ENCODE data around the gene CCDC197.

CCDC197 gene

GRCh38 chr14:94036313-94037167, 39.4 kb downstream of the CCDC197 start:
- Histone ChIP-seq H3K4me3 (no peak overlapping the region), H3K27ac (no peak overlapping the region)

GRCh38 chr14:94037954-94038353, 40.9 kb downstream of the CCDC197 start:
- H3K27ac ChIP-seq: no peak overlapping the region
- no peak overlapping the region for H3K4me3 ChIP-seq

GRCh38 chr14:94038510-94038909, 41.4 kb downstream of the CCDC197 start:
- Histone ChIP-seq H3K4me3 (no peak overlapping the region), H3K27ac (no peak overlapping the region)

GRCh38 chr14:94038921-94039629, 42.0 kb downstream of the CCDC197 start:
- Histone ChIP-seq H3K27ac (no peak overlapping the region), H3K4me3 (no peak overlapping the region)

GRCh38 chr14:94040247-94040646, 43.1 kb downstream of the CCDC197 start:
- Histone ChIP-seq H3K27ac (no peak overlapping the region), H3K4me3 (no peak overlapping the region)

GRCh38 chr14:94040796-94041195, 43.7 kb downstream of the CCDC197 start:
- Histone ChIP-seq H3K27ac (no peak overlapping the region), H3K4me3 (no peak overlapping the region)

- Histone ChIP-seq H3K4me3 (no peak overlapping the region), H3K27ac (peak overlapping the region in 1 of 21 experiments; percentile 22)
Measured at GRCh38 chr14:94041551-94042346, 44.6 kb downstream of the CCDC197 start.

- H3K27ac ChIP-seq: peak overlapping the region in 1 of 21 experiments; percentile 22
- no peak overlapping the region for H3K4me3 ChIP-seq
Measured at GRCh38 chr14:94042433-94043091, 45.5 kb downstream of the CCDC197 start.

GRCh38 chr14:94043111-94043755, 46.1 kb downstream of the CCDC197 start:
- no peak overlapping the region for H3K27ac ChIP-seq
- no peak overlapping the region for H3K4me3 ChIP-seq

GRCh38 chr14:94043756-94044475, 46.8 kb downstream of the CCDC197 start:
- no peak overlapping the region for H3K27ac ChIP-seq
- no peak overlapping the region for H3K4me3 ChIP-seq

GRCh38 chr14:94044476-94045091, 47.5 kb downstream of the CCDC197 start:
- Histone ChIP-seq H3K27ac (no peak overlapping the region), H3K4me3 (no peak overlapping the region)

GRCh38 chr14:94045101-94045500, 48.0 kb downstream of the CCDC197 start:
- Histone ChIP-seq H3K4me3 (no peak overlapping the region), H3K27ac (no peak overlapping the region)

- Histone ChIP-seq H3K4me3 (no peak overlapping the region), H3K27ac (no peak overlapping the region)
Measured at GRCh38 chr14:94045563-94046345, 48.7 kb downstream of the CCDC197 start.

- no peak overlapping the region for H3K4me3 ChIP-seq
- no peak overlapping the region for H3K27ac ChIP-seq
Measured at GRCh38 chr14:94046696-94047250, 49.7 kb downstream of the CCDC197 start.

- H3K4me3 ChIP-seq: no peak overlapping the region
- H3K27ac ChIP-seq: no peak overlapping the region
Measured at GRCh38 chr14:94047581-94047980, 50.5 kb downstream of the CCDC197 start.

GRCh38 chr14:94048691-94049624, 51.9 kb downstream of the CCDC197 start:
- Histone ChIP-seq H3K4me3 (no peak overlapping the region), H3K27ac (no peak overlapping the region)
